T-helper 2 cell treated with Interferon-gamma antibody and Interleukin-4, amounts not matched to agents 100 ng/mL and 5 ng/mL, for 36 hours (primary cell): ENCODE results near the gene TRAPPC12. TPM values are rescaled to one million over a fixed set of nuclear protein-coding genes. Genes with fewer than 3 reads are reported as not detected.

Experiments
- total RNA-seq: library from RNA; stranded (reverse); gene quantifications from 2 replicates; pipeline ENCODE4 v1.2.3, GENCODE V29; 2022

The TRAPPC12 gene
- total RNA-seq, 1 donor from 2014 or later, result 92.1 TPM

Other genes starting within 250 kb of the TRAPPC12 start
- gene EIPR1, start 1.9 kb upstream of the TRAPPC12 start, total RNA-seq, result 43.0 and 45.8 TPM in 2 replicates
- gene ADI1, start 139.8 kb downstream of the TRAPPC12 start, total RNA-seq, result 41.5 and 41.6 TPM in 2 replicates
- gene RNASEH1, start 178.6 kb downstream of the TRAPPC12 start, total RNA-seq, result 29.3 and 29.7 TPM in 2 replicates
- gene RPS7, start 195.6 kb downstream of the TRAPPC12 start, total RNA-seq, result 1,261 and 1,270 TPM in 2 replicates
- 0.27 TPM in 1 of 2 replicates, not detected in the other for gene COLEC11, start 215.4 kb downstream of the TRAPPC12 start, total RNA-seq